ENCODE results near the gene C17orf107.

GRCh38 chr17:4939796-4940554 is 40.6 kb downstream of the C17orf107 start, which contains the start of the genes RNF167 and SLC25A11:
- TF ChIP-seq BHLHE40 (IDR thresholded peaks at IDR 0.05; ENCODE audit: low read length) (peak; percentile 87), TEAD2 (CRISPR knock-in tag; IDR thresholded peaks at IDR 0.05) (no peak), FOXJ3 (CRISPR knock-in tag; IDR thresholded peaks at IDR 0.05; ENCODE audit: borderline replicate concordance) (no peak), TCF7 (IDR thresholded peaks at IDR 0.05; ENCODE audit: low read depth) (no peak), ZNF280B (CRISPR knock-in tag; IDR thresholded peaks at IDR 0.05; ENCODE audit: borderline replicate concordance) (no peak), NFIC (IDR thresholded peaks at IDR 0.05; ENCODE audit: low read length) (peak; percentile 32; the same call in 1 of the 2 replicates), HNRNPL (IDR thresholded peaks at IDR 0.05; ENCODE audit: low read depth, low read length) (no peak), SIN3A (IDR thresholded peaks at IDR 0.05; ENCODE audit: borderline replicate concordance, low read depth, low read length) (peak; percentile 82; the same call in 1 of the 2 replicates), KDM1A (CRISPR knock-in tag; IDR thresholded peaks at IDR 0.05) (no peak)
- TF ChIP-seq, protein P1, sequence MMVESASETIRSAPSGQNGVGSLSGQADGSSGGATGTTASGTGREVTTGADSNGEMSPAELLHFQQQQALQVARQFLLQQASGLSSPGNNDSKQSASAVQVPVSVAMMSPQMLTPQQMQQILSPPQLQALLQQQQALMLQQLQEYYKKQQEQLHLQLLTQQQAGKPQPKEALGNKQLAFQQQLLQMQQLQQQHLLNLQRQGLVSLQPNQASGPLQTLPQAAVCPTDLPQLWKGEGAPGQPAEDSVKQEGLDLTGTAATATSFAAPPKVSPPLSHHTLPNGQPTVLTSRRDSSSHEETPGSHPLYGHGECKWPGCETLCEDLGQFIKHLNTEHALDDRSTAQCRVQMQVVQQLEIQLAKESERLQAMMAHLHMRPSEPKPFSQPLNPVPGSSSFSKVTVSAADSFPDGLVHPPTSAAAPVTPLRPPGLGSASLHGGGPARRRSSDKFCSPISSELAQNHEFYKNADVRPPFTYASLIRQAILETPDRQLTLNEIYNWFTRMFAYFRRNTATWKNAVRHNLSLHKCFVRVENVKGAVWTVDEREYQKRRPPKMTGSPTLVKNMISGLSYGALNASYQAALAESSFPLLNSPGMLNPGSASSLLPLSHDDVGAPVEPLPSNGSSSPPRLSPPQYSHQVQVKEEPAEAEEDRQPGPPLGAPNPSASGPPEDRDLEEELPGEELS (CRISPR knock-in tag; IDR thresholded peaks at IDR 0.05) = peak; percentile 16; the same call in 1 of the 2 replicates
- TF ChIP-seq, protein P2, sequence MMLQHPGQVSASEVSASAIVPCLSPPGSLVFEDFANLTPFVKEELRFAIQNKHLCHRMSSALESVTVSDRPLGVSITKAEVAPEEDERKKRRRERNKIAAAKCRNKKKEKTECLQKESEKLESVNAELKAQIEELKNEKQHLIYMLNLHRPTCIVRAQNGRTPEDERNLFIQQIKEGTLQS (CRISPR knock-in tag; IDR thresholded peaks at IDR 0.05) = no peak
- TF ChIP-seq, protein P3, sequence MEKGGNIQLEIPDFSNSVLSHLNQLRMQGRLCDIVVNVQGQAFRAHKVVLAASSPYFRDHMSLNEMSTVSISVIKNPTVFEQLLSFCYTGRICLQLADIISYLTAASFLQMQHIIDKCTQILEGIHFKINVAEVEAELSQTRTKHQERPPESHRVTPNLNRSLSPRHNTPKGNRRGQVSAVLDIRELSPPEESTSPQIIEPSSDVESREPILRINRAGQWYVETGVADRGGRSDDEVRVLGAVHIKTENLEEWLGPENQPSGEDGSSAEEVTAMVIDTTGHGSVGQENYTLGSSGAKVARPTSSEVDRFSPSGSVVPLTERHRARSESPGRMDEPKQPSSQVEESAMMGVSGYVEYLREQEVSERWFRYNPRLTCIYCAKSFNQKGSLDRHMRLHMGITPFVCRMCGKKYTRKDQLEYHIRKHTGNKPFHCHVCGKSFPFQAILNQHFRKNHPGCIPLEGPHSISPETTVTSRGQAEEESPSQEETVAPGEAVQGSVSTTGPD (CRISPR knock-in tag; IDR thresholded peaks at IDR 0.05) = 0 out of 2 replicates have a peak, but pooled peaks have one; percentile 0

Data from HepG2 (cell line).